Stomach (tissue), 9 donors: ENCODE results near the gene GPR34. TPM values are rescaled to one million over a fixed set of nuclear protein-coding genes. Genes with fewer than 3 reads are reported as not detected.
A peak's percentile ranks its signal among the peaks of the same experiment; 100 is the strongest.
"Not testable (repeated sequence)": the region's sequence is repeated elsewhere in the genome, so short reads cannot be mapped to it uniquely, and the experiment has no call there.

Experiments
- DNase-seq, 2 donors: peaks; one replicate each; pipeline versions ENCODE4 v3.0.0 to v3.0.0-alpha.2; 2013 to 2019
- H3K27ac ChIP-seq, 5 donors: fragments of 200-600 bp in 4 of 5; sonication (generic) in 4 of 5; one replicate each; pipeline ENCODE4 v1.5.1; 2013 to 2019; ENCODE audit warnings: mild to moderate bottlenecking in 1 of 5, moderate library complexity in 1 of 5
- H3K27me3 ChIP-seq, 3 donors: fragments of 200-600 bp; sonication (generic); one replicate each; pipeline ENCODE4 v1.5.1; 2017 to 2019; ENCODE audit warnings: mixed run types in 1 of 3
- H3K36me3 ChIP-seq, 4 donors: fragments of 200-600 bp; sonication (generic); 1 replicate in 3 of 4; 2 replicates in 1 of 4; pipeline ENCODE4 v1.5.1; 2016 to 2019
- H3K4me1 ChIP-seq, 4 donors: fragments of 200-600 bp; sonication (generic); one replicate each; pipeline ENCODE4 v1.5.1; 2016 to 2019
- H3K4me3 ChIP-seq, 4 donors: fragments of 200-600 bp; sonication (generic) in 3 of 4; one replicate each; pipeline ENCODE4 v1.5.1; 2016 to 2019; ENCODE audit warnings: mild to moderate bottlenecking in 1 of 4
- H3K9me3 ChIP-seq, 4 donors: fragments of 200-600 bp; sonication (generic); one replicate each; pipeline ENCODE4 v1.5.1; 2016 to 2019
- CTCF ChIP-seq, 7 experiments: fragments of 450-650 bp in 4 of 7; fragments of 200-600 bp in 3 of 7; sonication (generic) in 3 of 7; IDR thresholded peaks; one replicate each; pipeline ENCODE4 v1.5.1; 2016 to 2019; ENCODE audit warnings: antibody characterized with exemption in 7 of 7, control low read depth in 2 of 7, mild to moderate bottlenecking in 1 of 7
- EP300 ChIP-seq: sonication (generic); formaldehyde crosslinking; IDR thresholded peaks from one replicate; pipeline ENCODE4 v1.6.1; 2017; ENCODE audit warnings: antibody characterized with exemption
- POLR2A ChIP-seq, 4 donors: fragments of 450-650 bp; IDR thresholded peaks; one replicate each; pipeline ENCODE4 v1.6.1; 2016; ENCODE audit warnings: antibody characterized with exemption in 4 of 4, control low read depth in 2 of 4, mild to moderate bottlenecking in 1 of 4, moderate library complexity in 1 of 4
- POLR2AphosphoS5 ChIP-seq, 3 donors: sonication (generic); formaldehyde crosslinking; IDR thresholded peaks; one replicate each; pipeline ENCODE4 v1.6.1; 2016; ENCODE audit warnings: antibody characterized with exemption in 3 of 3
- WGBS, 5 donors: extraction: QIAGEN DNeasy Blood & Tissue Kit in 3 of 5; methylation state at CpG; one replicate each; pipeline versions ENCODE4 v1.1.5 to v1.1.7; 2013 to 2018; 5-methylcytosine and 5-hydroxymethylcytosine counted together
- intact Hi-C: fragments of 100-400 bp; cut with DNase I; formaldehyde crosslinking; loops from one replicate; pipeline ENCODE4 v1.15.1; 2023; ENCODE audit warnings: low total_unique reads
- polyA plus RNA-seq, 3 donors: library from polyadenylated mRNA; stranded (reverse); fragments of 200-250 nt; gene quantifications; one replicate each; pipeline ENCODE4 v1.2.3, GENCODE V29; 2013
- total RNA-seq, 5 donors: library from RNA; depleted of rRNA; stranded (reverse); fragments of >200 nt; gene quantifications; one replicate each; pipeline versions ENCODE4 v1.1.0 to v1.2.3, GENCODE V29; 2014 to 2016
- donor health status: healthy with polysubstance abuse.
- donor health status: Bipolar disorder and iron deficiency.
- donor health status: healthy.

GPR34 gene
- total and polyA plus RNA-seq, 8 donors = 0.45 to 10.1 (median 6.2) TPM; not detected in 1

GRCh38 chrX:41671082-41671481 is 17.7 kb upstream of the GPR34 start:
- H3K4me3 ChIP-seq = no peak overlapping the region
- 33 to 74% (median 63%) methylated on average over 1 of the region's 1 CpG for WGBS, 5 donors
- no peak for TF ChIP-seq EP300
- TF ChIP-seq POLR2AphosphoS5 (IDR thresholded peaks at IDR 0.05) = no peak
- no peak for TF ChIP-seq CTCF (IDR thresholded peaks at IDR 0.05)
- no peak for TF ChIP-seq POLR2A (IDR thresholded peaks at IDR 0.05)
- H3K4me1 ChIP-seq = peaks cover 0 to 7% (median 0%) of the 10 kb centered on the region in 4 donors
- H3K36me3 ChIP-seq = peaks cover 0 to 5% (median 0%) of the 10 kb centered on the region in 4 donors
- no peak for DNase-seq
- H3K27ac ChIP-seq = no peak overlapping the region
- intact Hi-C loops = no loop called here
- H3K9me3 ChIP-seq = no peaks in the 10 kb centered on the region
- H3K27me3 ChIP-seq = peaks cover 0 to 5% (median 0%) of the 10 kb centered on the region in 3 donors

GRCh38 chrX:41672643-41673042 is 16.1 kb upstream of the GPR34 start:
- Histone ChIP-seq H3K27me3 (peaks cover 0 to 5% (median 0%) of the 10 kb centered on the region in 3 donors), H3K36me3 (peaks cover 0 to 5% (median 0%) of the 10 kb centered on the region in 4 donors), H3K4me1 (no peaks in the 10 kb centered on the region), H3K4me3 (no peak overlapping the region), H3K27ac (no peak overlapping the region), H3K9me3 (no peaks in the 10 kb centered on the region)
- DNase-seq = no peak
- 71 to 96% (median 80%) methylated on average over 1 of the region's 1 CpG for WGBS, 5 donors
- intact Hi-C loops = no loop called here
- TF ChIP-seq POLR2A (IDR thresholded peaks at IDR 0.05) = no peak
- TF ChIP-seq EP300 = no peak
- no peak for TF ChIP-seq CTCF (IDR thresholded peaks at IDR 0.05)
- TF ChIP-seq POLR2AphosphoS5 (IDR thresholded peaks at IDR 0.05) = no peak

DNA sequence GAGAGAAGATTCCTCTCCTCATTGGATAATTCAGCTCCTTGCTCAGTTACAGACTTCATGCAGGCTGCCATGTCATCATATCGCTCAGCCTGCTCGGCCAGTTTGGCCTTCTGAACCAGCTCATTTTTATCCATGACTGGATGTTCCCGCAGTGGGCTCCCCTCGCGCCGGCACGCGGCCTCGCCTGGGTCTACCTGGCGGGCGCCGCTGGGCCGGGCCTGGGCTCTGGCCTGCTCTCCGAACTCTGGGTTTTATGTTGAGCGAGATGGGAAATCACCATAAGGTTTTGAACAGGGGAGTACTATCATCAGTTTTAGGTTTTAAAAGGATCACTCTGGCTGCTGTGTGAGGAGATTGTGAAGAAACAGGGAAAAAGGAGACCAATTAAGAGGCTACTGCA is 12.4 kb upstream of the GPR34 start:
- 86 to 99% (median 98%) methylated on average over 9 to 15 of the region's 15 CpGs for WGBS, 5 donors
- intact Hi-C loops, H3K27ac ChIP-seq, H3K36me3 ChIP-seq, DNase-seq, H3K27me3 ChIP-seq, H3K9me3 ChIP-seq, H3K4me3 ChIP-seq, H3K4me1 ChIP-seq: not testable (repeated sequence)

GRCh38 chrX:41677183-41678060 is 11.4 kb upstream of the GPR34 start:
- intact Hi-C loops = no loop called here
- WGBS, 5 donors = 68 to 83% (median 82%) methylated on average over 6 of the region's 6 CpGs
- no peaks in the 10 kb centered on the region for H3K4me1 ChIP-seq
- H3K4me3 ChIP-seq = no peak overlapping the region
- no peaks in the 10 kb centered on the region for H3K9me3 ChIP-seq
- TF ChIP-seq EP300 = no peak
- no peak for TF ChIP-seq CTCF (IDR thresholded peaks at IDR 0.05)
- no peak for TF ChIP-seq POLR2A (IDR thresholded peaks at IDR 0.05)
- no peak for TF ChIP-seq POLR2AphosphoS5 (IDR thresholded peaks at IDR 0.05)
- no peak for DNase-seq
- H3K36me3 ChIP-seq = no peaks in the 10 kb centered on the region
- no peaks in the 10 kb centered on the region for H3K27me3 ChIP-seq
- H3K27ac ChIP-seq = no peak overlapping the region

DNA sequence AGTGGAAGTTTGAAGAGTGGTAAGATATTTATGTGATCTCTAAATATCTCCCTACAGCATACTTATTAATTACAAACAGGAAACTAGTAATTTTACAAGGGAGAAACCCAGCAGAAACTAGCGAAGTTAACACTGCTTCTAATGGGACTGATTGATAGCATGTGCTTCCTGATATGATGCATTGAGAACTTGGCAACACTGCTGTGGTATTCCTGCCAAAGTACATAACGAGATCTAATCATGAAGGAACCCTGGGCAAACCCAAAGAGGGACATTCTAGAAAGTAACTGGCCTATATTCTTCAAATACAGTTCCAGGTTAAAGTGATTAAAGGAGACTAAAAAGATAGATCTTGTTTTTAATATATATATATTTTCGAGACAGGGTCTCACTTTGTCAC is 4.6 kb upstream of the GPR34 start:
- DNase-seq = peak; percentile 61 to 77
- H3K9me3 ChIP-seq = no peaks in the 10 kb centered on the region
- TF ChIP-seq POLR2AphosphoS5 (IDR thresholded peaks at IDR 0.05) (peak in 2 of 3 donors; percentile 12 to 67), EP300 (no peak), CTCF (IDR thresholded peaks at IDR 0.05) (no peak)
- H3K4me1 ChIP-seq = peaks cover 0 to 12% (median 0%) of the 10 kb centered on the region in 4 donors
- H3K36me3 ChIP-seq = no peaks in the 10 kb centered on the region
- intact Hi-C loops = no loop called here
- no peak overlapping the region for H3K4me3 ChIP-seq
- no peaks in the 10 kb centered on the region for H3K27me3 ChIP-seq
- H3K27ac ChIP-seq = no peak overlapping the region
- WGBS, 5 donors = 14 to 31% (median 18%) methylated on average over 3 of the region's 3 CpGs
